PC-3 (cell line): ENCODE data around the gene TTC39B.

Experiments used
- EZH2 ChIP-seq: fragments of 300-600 bp; sonication (generic); IDR thresholded peaks from one replicate; pipeline ENCODE4 v1.6.1; 2017; ENCODE audit warnings: antibody characterized with exemption, mild to moderate bottlenecking, low read length; ENCODE audit not compliant: unreplicated experiment
- EZH2phosphoT487 ChIP-seq: fragments of 300-600 bp; sonication (generic); IDR thresholded peaks from 2 replicates; pipeline ENCODE4 v1.6.1; 2018; ENCODE audit warnings: mild to moderate bottlenecking, antibody characterized with exemption, low read length, borderline replicate concordance

GRCh38 chr9:15225564-15226126, 81.4 kb downstream of the TTC39B start:
- no peak for TF ChIP-seq EZH2
- TF ChIP-seq EZH2phosphoT487, result no peak
